NCI-H2227 (cell line): ENCODE measurements around the gene ITIH3.
"Not testable (repeated sequence)": the region's sequence is repeated elsewhere in the genome, so short reads cannot be mapped to it uniquely, and the experiment has no call there.

Experiments used
- DNase-seq: peaks from one replicate; lab custom pipeline; 2025; ENCODE audit not compliant: unreplicated experiment; lab: John Stamatoyannopoulos, UW

Gene ITIH3, protein sequence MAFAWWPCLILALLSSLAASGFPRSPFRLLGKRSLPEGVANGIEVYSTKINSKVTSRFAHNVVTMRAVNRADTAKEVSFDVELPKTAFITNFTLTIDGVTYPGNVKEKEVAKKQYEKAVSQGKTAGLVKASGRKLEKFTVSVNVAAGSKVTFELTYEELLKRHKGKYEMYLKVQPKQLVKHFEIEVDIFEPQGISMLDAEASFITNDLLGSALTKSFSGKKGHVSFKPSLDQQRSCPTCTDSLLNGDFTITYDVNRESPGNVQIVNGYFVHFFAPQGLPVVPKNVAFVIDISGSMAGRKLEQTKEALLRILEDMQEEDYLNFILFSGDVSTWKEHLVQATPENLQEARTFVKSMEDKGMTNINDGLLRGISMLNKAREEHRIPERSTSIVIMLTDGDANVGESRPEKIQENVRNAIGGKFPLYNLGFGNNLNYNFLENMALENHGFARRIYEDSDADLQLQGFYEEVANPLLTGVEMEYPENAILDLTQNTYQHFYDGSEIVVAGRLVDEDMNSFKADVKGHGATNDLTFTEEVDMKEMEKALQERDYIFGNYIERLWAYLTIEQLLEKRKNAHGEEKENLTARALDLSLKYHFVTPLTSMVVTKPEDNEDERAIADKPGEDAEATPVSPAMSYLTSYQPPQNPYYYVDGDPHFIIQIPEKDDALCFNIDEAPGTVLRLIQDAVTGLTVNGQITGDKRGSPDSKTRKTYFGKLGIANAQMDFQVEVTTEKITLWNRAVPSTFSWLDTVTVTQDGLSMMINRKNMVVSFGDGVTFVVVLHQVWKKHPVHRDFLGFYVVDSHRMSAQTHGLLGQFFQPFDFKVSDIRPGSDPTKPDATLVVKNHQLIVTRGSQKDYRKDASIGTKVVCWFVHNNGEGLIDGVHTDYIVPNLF

GRCh38 chr3:52794612-52795099, at the start of gene ITIH3:
ITIH3 (plus strand) TSS chr3:52794796; CDS start chr3:52794804, 8 bp downstream.
- DNase-seq = no peak

DNA sequence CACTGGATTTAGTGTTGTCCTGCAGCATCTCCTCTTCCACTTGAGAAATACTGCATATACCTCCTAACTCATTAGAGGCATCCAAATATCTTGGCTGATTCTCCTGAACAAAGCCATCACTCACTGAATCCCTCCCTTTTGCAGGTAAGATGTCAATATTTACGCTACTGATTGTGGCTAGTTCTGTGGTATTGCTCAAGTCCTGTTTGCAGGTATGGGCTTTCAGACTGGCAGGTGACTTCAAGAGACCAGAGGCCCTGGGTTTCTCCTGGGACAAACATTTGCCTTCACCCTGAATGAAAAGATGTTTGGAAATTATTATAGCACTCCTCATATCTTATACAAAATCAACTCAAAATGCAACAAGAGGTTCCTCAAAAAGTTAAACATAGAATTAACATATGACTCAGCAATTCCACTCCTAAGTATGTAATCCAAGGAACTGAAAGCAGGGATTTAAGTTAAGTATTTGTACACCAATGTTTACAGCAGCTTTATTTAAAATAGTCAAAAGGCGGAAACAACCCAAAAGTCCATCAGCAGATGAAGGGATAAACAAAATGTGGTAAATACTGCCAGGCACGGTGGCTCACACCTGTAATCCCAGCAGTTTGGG, 42.4 kb upstream of the ITIH3 start:
- no peak for DNase-seq

- DNase-seq = no peak
Measured at GRCh38 chr3:52754373-52754772, 40.2 kb upstream of the ITIH3 start.

- no peak for DNase-seq
Measured at GRCh38 chr3:52756141-52756540, 38.5 kb upstream of the ITIH3 start.

DNA sequence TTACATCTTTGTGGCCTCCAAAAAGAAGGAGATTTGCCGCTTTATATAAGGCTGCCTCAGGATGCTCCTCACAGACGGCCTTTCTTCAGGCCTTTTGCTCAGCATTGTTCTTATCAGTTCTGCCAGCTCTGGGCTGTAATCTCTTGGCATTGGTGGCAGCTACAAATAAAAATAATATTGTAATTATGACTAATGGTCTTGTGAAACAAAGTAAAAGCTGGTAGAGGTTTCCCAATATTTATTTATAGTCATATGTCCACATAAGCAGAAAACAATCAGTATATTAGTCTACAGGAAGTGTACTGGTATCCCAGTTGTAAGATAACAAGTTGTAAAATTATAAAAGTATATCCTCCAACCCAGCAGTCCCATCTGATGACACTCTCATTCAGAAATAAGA, 31.1 kb upstream of the ITIH3 start:
- DNase-seq = no peak

DNA sequence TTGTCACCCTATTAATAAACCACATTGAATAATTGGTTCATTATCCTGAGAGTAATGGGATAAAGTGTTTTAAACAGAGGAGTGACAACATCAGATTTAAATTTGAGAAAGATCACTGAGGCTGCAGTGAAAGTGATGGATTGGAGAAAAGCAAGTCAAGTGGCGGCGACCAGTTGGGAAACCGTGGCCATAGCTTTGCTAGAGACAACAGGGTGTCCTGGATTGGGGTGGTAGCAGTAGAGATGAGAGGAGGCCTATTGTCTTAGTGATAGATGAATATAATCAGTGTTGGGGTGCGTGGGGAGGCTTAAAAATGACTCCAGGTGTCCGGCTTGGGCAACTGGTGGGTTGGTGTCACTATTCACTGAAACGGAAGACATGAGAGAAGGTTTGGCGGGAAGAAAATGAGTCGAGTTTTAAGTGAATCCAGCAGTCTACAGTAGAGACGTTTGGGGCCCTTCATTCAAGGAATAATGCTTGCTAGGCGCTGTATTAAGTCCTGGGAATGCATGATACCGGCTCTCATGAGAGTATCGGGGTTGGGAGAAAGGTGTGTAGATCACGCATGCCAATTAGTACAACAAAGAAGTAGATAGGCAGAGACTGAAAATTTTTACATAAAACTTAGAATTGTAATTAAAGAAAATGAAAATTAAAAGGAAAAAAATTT, 24.7 kb upstream of the ITIH3 start:
- DNase-seq = peak; percentile 21

DNA sequence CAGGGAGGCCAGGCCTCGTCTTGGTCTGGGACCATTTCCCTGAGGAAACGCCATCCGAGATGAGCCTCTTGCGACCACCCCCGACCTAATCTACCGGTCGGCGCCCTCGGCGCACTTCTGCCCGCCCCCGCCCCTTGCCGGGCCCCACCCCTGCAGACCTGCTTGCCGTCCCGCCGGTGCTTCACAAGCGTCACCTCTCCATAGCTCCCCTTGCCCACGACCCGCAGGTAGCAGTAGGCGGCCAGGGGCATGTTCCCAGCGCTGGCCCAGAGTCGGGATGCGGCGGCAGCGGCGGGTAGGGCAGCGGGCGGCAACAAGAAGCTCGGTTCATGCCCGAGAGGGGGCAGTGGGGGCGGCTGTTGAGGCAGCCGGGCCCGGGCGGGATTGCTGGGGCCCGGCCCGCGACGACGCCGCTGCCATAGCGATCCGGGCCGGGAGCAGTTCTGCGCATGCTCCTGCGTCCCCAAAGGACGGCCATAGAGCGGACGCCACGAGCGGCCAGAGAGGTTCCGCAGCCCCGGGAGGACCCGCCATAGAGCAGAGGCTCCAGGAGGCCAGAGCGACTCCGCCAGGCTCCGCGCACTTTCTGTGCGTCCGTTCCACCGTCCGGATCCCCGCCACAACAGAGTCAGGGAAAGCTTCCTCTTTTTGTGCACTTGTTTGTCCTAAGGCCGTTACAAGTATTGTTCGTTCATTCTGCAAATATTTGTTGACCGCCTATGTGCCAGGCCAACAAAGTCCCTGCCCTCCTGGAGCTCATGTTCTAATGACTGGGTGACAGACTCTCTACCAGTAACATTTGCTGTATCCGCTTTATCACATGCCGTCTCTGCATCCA, 23.9 kb upstream of the ITIH3 start, which contains the start of gene NEK4:
Gene NEK4 (minus strand): TSS at position 445 of the 838 bp plus-strand sequence. CDS start 194 bp downstream, at position 251.
- peak; percentile 94 for DNase-seq

DNA sequence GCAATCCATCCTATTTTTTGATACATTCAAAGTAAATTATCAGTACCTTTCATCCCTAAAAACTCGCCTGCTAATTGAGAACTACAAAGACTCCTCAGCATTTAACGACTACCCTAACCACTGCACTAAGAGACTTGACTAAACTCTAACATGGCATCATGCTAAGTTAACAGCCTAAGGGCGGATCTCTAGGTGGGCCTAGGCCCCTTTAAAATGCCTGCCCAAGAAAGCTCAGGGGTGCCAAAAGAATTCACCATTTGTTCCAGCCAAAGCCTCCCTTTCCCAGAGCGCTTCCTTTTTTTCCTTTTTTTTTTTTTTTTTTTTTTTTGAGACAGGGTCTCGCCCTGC, 23.3 kb upstream of the ITIH3 start:
- DNase-seq = peak; percentile 34

DNA sequence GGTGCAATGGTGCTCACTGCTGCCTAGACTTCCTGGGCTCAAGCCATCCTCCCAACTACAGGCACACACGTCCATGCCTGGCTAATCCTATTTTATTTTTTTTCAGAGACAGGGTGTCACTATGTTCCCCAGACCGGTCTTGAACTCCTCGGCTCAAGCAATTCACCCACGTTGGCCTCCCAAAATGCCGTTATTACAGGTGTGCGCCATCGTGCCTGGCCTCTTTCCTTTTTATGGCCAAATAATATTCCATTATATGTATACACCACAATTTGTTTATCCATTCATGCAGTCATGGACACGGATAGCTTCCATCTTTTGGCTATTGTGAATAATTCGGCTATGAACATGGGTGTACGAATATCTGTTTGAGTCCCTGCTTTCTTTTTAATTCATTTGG, 22.9 kb upstream of the ITIH3 start:
- no peak for DNase-seq

- no peak for DNase-seq
Measured at GRCh38 chr3:52773361-52774065, 21.1 kb upstream of the ITIH3 start.

- DNase-seq = no peak
Measured at GRCh38 chr3:52774066-52774713, 20.4 kb upstream of the ITIH3 start.

- no peak for DNase-seq
Measured at GRCh38 chr3:52774901-52775864, 19.4 kb upstream of the ITIH3 start.

DNA sequence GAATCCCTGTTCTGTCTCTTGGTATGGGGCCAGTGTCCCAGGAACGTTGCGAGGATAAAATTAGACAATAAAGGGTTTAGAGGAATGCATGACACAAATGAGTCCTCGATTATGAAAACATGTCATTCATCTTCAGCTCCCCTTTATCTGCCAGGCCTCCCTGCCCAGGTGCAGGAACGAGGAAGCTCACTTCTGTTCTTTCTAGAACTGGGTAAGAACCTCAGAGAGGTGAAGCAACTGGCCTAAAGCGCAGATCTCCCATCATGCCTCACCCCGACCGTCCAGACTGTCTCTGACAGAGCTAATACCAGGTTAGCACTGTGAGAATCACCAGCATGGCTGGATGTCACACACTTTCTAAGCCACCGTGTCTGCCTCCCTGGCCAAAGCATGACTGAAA, 18.7 kb upstream of the ITIH3 start:
- no peak for DNase-seq

- not testable (repeated sequence) for DNase-seq
Measured at GRCh38 chr3:52776486-52776885, 18.1 kb upstream of the ITIH3 start.

DNA sequence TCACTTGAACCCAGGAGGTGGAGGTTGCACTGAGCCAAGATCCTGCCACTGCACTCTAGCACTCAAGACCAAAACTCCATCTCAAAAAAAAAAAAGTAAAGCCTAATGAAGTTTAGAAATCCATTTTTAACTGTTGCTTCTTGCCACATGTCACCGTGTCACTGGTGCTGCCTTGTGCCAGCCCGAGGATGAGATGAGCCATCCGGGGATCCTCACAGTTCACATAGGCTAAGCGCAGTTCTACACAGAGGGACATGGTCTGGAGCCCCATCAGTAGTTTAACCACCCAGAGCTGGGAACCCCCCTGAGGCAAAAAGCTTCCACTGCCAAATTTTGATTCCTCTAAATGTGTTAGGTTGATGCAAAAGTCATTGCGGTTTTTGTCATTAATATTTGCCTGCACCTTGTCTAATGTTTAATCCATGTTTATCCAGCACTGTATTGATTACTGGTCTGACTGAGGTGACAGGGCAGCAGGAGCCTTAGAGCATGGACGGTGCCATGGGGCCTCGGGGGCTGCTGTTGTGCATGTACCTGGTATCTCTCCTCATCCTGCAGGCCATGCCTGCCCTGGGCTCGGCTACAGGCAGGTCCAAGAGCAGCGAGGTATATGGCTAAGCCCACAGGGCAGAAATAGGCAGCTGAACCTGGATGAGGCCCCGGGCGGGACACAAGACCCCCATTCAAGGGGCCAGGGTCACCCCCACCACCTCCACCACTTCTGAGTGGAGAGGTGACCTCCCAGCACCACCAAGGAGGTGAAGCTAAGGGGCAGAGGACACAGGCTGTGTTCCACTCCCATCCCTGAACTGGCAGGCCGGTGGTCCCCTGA, 17.3 kb upstream of the ITIH3 start, which contains the start of gene ITIH1:
Gene ITIH1 (plus strand): TSS at position 473 of the 832 bp plus-strand sequence. CDS start 17 bp downstream, at position 490.
- no peak for DNase-seq

GRCh38 chr3:52777959-52778805, 16.4 kb upstream of the ITIH3 start:
- DNase-seq = no peak
